Measurements from ENCODE around the gene CASP8.

Gene CASP8

DNA sequence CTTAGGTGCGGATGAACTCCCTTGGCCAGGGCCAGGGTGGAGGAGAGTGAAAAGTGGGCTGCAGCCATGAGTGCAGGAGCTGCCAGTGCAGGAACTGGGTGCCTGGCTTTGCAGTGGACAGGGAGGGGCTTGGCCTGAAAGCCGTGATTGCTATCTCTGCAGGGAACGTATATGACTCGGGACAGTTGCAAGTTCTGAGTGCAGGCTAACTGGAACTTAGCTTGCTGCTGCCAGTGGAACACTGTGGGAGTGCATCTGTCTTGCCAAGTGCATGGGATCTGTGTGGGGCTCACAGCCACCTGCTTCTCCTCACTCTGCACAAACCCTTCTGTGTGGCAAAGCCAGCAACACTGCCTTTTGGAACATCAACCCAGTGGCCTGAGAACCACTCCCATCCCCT lies 59.9 kb downstream of the CASP8 start:
- H3K4me3 Mint-ChIP-seq = no peak overlapping the region
- ATAC-seq (no peak), DNase-seq (no peak)
- peaks cover 48% of the 10 kb centered on the region for H3K9me3 Mint-ChIP-seq
- H3K27ac Mint-ChIP-seq = no peak overlapping the region
- no peaks in the 10 kb centered on the region for H3K27me3 Mint-ChIP-seq
- peaks cover 35% of the 10 kb centered on the region for H3K36me3 Mint-ChIP-seq (ENCODE audit: low read depth)
- no peaks in the 10 kb centered on the region for H3K4me1 Mint-ChIP-seq

DNA sequence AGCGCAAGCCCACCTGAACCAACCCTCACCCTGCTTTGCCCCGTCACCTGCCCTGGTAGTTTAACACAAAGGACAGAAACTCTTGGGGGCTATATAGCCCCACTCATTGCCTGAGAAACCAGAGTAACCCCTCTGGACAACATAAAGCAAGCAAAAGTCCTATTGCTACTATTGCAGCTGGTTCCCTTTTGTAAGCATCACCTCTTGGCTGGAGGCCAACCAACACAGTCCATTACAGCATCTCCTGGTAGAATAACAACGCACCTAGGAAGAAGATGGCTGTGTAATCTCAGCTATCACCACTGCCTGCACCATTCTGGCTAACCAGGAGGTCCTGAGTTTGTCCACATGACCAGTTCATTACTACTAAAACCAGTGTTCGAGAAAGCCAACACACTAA lies 60.4 kb downstream of the CASP8 start:
- Mint-ChIP-seq H3K27me3 (no peaks in the 10 kb centered on the region), H3K36me3 (ENCODE audit: low read depth) (peaks cover 36% of the 10 kb centered on the region)

DNA sequence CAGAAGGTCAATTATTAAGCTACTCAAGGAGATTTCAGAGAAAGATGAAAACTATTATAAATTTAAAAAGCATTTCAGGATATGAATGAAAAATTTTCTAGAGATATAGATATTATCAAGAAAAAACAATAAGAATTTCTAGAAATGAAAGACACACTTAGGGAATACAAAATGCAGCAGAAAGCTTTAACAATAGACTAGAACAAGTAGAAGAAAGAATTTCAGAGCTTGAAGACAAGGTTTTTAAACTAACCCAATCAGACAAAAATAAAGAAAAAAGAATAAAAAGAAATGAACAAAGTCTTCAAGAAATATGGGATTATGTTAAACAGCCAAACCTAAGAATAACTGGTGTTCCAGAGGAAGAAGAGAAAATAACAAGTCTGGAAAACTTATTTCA lies 62.4 kb downstream of the CASP8 start:
- Mint-ChIP-seq H3K4me1 (peaks cover 3% of the 10 kb centered on the region), H3K9me3 (peaks cover 56% of the 10 kb centered on the region), H3K36me3 (ENCODE audit: low read depth) (peaks cover 40% of the 10 kb centered on the region), H3K4me3 (no peak overlapping the region), H3K27me3 (no peaks in the 10 kb centered on the region), H3K27ac (no peak overlapping the region)
- no peak for ATAC-seq
- DNase-seq = no peak

More for the DNA sequence above, 60.4 kb downstream of the CASP8 start:
- no peak for DNase-seq
- Mint-ChIP-seq H3K27ac (no peak overlapping the region), H3K4me3 (no peak overlapping the region), H3K9me3 (peaks cover 46% of the 10 kb centered on the region), H3K4me1 (no peaks in the 10 kb centered on the region)
- ATAC-seq = no peak

DNA sequence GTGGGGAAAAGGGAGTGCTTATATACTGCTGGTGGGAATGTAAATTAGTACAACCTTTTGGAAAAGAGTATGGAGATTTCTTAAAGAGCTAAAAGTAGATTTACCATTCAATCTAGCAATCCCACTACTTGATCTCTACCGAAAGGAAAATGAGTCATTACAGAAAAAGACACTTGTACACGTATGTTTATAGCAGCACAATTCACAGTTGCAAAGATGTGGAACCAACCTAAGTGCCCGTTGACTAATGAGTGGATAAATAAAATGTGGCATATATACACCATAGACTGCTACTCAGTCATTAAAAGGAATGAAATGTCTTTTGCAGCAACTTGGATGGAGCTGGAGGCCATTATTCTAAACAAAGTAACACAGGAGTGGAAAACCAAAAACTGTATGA lies 67.3 kb downstream of the CASP8 start:
- ATAC-seq (no peak), DNase-seq (no peak)
- peaks cover 28% of the 10 kb centered on the region for H3K36me3 Mint-ChIP-seq (ENCODE audit: low read depth)
- no peaks in the 10 kb centered on the region for H3K27me3 Mint-ChIP-seq
- no peak overlapping the region for H3K27ac Mint-ChIP-seq
- peaks cover 3% of the 10 kb centered on the region for H3K4me1 Mint-ChIP-seq
- no peak overlapping the region for H3K4me3 Mint-ChIP-seq
- H3K9me3 Mint-ChIP-seq = peaks cover 34% of the 10 kb centered on the region

DNA sequence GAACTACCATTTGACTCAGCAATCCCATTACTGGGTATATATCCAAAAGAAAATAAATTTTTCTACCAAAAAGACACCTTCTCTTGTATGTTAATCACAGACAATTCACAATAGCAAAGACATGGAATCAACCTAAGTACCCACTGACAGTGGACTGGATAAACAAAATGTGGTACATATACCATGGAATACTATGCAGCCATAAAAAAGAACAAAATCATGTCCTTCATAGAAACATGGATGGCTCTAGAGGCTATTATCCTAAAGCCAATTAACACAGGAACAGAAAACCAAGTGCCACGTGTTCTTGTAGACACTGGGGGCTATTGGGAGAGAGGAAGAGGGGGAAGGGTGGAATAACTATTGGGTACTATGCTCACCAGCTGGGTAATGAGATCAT lies 69.1 kb downstream of the CASP8 start:
- no peaks in the 10 kb centered on the region for H3K27me3 Mint-ChIP-seq
- peaks cover 3% of the 10 kb centered on the region for H3K4me1 Mint-ChIP-seq

More for the DNA sequence above, 69.1 kb downstream of the CASP8 start:
- H3K36me3 Mint-ChIP-seq (ENCODE audit: low read depth) = peaks cover 13% of the 10 kb centered on the region
- ATAC-seq = no peak
- H3K9me3 Mint-ChIP-seq = peaks cover 27% of the 10 kb centered on the region
- H3K27ac Mint-ChIP-seq = no peak overlapping the region
- H3K4me3 Mint-ChIP-seq = no peak overlapping the region
- DNase-seq = no peak

All from activated naive CD8-positive, alpha-beta T cell treated with anti-CD3 and anti-CD28 coated beads, Interleukin-2, amount 50 U/mL, for 24 hours (primary cell).